ENCODE data around the gene PKN1. TPM values are rescaled to one million over a fixed set of nuclear protein-coding genes. Genes with fewer than 3 reads are reported as not detected.

Gene PKN1
- total and polyA plus RNA-seq, 10 of the 15 experiments (the other 5 are each of a cell fraction or from before 2014, with no cell fraction given), result 1.0 to 189 (median 52.7) TPM

DNA sequence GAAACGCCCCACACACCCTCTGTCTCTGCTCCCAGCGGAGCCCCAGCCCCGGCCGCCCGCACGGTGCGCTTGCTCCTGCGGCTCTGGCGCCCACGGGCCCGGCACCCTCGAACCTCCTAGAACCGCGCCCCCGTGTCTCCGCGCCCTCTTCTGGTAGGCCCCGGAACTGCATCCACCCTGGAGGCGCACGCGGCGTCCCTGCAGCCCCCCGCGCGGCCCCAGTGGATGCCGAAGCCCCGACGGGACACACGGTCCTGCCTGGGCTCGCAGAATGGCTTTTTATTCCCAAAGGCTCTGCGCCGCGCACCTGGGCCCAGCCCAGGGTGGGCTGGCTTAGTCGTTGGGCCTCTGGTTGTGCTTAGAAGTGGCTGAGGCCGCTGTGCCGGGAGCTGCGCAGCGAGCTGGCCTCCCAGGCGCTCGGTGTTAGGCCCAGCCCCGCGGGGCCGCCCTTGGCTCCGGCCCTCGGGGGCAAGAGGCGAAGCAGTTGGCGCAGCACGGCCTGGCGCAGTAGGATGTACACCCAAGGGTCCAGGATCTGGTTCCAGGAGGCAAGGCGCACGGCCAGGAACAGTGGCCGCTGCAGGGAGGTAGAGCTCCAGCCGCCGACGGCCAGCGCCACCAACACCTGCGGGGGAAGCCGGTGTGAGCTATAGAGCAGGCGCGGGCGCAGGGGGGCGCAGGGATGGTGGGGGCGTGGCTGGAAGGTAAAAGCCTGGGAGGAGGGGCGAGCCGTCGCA is 39.3 kb downstream of the PKN1 start (continued):
- no peak for TF ChIP-seq MEF2A (IDR thresholded peaks at IDR 0.05; ENCODE audit: insufficient read depth, low read depth, low read length)
- TF ChIP-seq RB1 (IDR thresholded peaks at IDR 0.05; ENCODE audit: borderline replicate concordance), result 0 out of 2 replicates have a peak, but pooled peaks have one; percentile 47
- no peak for TF ChIP-seq MAX (IDR thresholded peaks at IDR 0.05; ENCODE audit: low read depth, low read length)
- TF ChIP-seq, protein P1, sequence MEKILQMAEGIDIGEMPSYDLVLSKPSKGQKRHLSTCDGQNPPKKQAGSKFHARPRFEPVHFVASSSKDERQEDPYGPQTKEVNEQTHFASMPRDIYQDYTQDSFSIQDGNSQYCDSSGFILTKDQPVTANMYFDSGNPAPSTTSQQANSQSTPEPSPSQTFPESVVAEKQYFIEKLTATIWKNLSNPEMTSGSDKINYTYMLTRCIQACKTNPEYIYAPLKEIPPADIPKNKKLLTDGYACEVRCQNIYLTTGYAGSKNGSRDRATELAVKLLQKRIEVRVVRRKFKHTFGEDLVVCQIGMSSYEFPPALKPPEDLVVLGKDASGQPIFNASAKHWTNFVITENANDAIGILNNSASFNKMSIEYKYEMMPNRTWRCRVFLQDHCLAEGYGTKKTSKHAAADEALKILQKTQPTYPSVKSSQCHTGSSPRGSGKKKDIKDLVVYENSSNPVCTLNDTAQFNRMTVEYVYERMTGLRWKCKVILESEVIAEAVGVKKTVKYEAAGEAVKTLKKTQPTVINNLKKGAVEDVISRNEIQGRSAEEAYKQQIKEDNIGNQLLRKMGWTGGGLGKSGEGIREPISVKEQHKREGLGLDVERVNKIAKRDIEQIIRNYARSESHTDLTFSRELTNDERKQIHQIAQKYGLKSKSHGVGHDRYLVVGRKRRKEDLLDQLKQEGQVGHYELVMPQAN (conservative IDR thresholded peaks at IDR 0.05), result no peak
- no peak for TF ChIP-seq BRCA1 (IDR thresholded peaks at IDR 0.05; ENCODE audit: low read depth, low read length)
- no peak for TF ChIP-seq IRF4 (IDR thresholded peaks at IDR 0.05; ENCODE audit: low read depth, low read length)
- TF ChIP-seq, protein P2, sequence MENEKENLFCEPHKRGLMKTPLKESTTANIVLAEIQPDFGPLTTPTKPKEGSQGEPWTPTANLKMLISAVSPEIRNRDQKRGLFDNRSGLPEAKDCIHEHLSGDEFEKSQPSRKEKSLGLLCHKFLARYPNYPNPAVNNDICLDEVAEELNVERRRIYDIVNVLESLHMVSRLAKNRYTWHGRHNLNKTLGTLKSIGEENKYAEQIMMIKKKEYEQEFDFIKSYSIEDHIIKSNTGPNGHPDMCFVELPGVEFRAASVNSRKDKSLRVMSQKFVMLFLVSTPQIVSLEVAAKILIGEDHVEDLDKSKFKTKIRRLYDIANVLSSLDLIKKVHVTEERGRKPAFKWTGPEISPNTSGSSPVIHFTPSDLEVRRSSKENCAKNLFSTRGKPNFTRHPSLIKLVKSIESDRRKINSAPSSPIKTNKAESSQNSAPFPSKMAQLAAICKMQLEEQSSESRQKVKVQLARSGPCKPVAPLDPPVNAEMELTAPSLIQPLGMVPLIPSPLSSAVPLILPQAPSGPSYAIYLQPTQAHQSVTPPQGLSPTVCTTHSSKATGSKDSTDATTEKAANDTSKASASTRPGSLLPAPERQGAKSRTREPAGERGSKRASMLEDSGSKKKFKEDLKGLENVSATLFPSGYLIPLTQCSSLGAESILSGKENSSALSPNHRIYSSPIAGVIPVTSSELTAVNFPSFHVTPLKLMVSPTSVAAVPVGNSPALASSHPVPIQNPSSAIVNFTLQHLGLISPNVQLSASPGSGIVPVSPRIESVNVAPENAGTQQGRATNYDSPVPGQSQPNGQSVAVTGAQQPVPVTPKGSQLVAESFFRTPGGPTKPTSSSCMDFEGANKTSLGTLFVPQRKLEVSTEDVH (IDR thresholded peaks at IDR 0.05; ENCODE audit: low read depth, partially characterized antibody), result no peak
- no peak; the same call in 1 of the 2 replicates for TF ChIP-seq CREB1 (IDR thresholded peaks at IDR 0.05; ENCODE audit: low read depth)
- TF ChIP-seq, protein P3, sequence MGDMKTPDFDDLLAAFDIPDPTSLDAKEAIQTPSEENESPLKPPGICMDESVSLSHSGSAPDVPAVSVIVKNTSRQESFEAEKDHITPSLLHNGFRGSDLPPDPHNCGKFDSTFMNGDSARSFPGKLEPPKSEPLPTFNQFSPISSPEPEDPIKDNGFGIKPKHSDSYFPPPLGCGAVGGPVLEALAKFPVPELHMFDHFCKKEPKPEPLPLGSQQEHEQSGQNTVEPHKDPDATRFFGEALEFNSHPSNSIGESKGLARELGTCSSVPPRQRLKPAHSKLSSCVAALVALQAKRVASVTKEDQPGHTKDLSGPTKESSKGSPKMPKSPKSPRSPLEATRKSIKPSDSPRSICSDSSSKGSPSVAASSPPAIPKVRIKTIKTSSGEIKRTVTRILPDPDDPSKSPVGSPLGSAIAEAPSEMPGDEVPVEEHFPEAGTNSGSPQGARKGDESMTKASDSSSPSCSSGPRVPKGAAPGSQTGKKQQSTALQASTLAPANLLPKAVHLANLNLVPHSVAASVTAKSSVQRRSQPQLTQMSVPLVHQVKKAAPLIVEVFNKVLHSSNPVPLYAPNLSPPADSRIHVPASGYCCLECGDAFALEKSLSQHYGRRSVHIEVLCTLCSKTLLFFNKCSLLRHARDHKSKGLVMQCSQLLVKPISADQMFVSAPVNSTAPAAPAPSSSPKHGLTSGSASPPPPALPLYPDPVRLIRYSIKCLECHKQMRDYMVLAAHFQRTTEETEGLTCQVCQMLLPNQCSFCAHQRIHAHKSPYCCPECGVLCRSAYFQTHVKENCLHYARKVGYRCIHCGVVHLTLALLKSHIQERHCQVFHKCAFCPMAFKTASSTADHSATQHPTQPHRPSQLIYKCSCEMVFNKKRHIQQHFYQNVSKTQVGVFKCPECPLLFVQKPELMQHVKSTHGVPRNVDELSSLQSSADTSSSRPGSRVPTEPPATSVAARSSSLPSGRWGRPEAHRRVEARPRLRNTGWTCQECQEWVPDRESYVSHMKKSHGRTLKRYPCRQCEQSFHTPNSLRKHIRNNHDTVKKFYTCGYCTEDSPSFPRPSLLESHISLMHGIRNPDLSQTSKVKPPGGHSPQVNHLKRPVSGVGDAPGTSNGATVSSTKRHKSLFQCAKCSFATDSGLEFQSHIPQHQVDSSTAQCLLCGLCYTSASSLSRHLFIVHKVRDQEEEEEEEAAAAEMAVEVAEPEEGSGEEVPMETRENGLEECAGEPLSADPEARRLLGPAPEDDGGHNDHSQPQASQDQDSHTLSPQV (IDR thresholded peaks at IDR 0.05), result no peak
- TF ChIP-seq, protein P4, sequence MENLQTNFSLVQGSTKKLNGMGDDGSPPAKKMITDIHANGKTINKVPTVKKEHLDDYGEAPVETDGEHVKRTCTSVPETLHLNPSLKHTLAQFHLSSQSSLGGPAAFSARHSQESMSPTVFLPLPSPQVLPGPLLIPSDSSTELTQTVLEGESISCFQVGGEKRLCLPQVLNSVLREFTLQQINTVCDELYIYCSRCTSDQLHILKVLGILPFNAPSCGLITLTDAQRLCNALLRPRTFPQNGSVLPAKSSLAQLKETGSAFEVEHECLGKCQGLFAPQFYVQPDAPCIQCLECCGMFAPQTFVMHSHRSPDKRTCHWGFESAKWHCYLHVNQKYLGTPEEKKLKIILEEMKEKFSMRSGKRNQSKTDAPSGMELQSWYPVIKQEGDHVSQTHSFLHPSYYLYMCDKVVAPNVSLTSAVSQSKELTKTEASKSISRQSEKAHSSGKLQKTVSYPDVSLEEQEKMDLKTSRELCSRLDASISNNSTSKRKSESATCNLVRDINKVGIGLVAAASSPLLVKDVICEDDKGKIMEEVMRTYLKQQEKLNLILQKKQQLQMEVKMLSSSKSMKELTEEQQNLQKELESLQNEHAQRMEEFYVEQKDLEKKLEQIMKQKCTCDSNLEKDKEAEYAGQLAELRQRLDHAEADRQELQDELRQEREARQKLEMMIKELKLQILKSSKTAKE (IDR thresholded peaks at IDR 0.05; ENCODE audit: low read depth, poor library complexity, severe bottlenecking), result no peak
- TF ChIP-seq WRNIP1 (IDR thresholded peaks at IDR 0.05; ENCODE audit: borderline replicate concordance, low read depth, low read length), result no peak
- TF ChIP-seq RAD51 (IDR thresholded peaks at IDR 0.05), result no peak
- TF ChIP-seq KAT2A (conservative IDR thresholded peaks at IDR 0.05; ENCODE audit: control insufficient read depth, low read depth, low read length), result no peak
- no peak for TF ChIP-seq NBN (IDR thresholded peaks at IDR 0.05)
- TF ChIP-seq ZNF24 (IDR thresholded peaks at IDR 0.05), result no peak
- no peak for TF ChIP-seq STAT3 (IDR thresholded peaks at IDR 0.05; ENCODE audit: low read depth, low read length)
- TF ChIP-seq SREBF1 (IDR thresholded peaks at IDR 0.05; ENCODE audit: low read length), result no peak
- TF ChIP-seq EED (IDR thresholded peaks at IDR 0.05; ENCODE audit: low read depth), result no peak
- no peak for TF ChIP-seq POU2F2 (IDR thresholded peaks at IDR 0.05; ENCODE audit: borderline replicate concordance, low read depth, low read length)

Measured in GM12878 (cell line).